Measurements from ENCODE around the gene OR5M8.

The OR5M8 gene

GRCh38 chr11:56495117-56495516, 3.9 kb upstream of the OR5M8 start:
- no peak for DNase-seq (ENCODE audit: low spot score)
- TF ChIP-seq CTCF (IDR thresholded peaks at IDR 0.05), result no peak
- H3K4me3 ChIP-seq, result no peak overlapping the region
- no peak overlapping the region for H3K27ac ChIP-seq

GRCh38 chr11:56486801-56487200, 4.4 kb downstream of the OR5M8 start:
- no peak for TF ChIP-seq CTCF (IDR thresholded peaks at IDR 0.05)
- Histone ChIP-seq H3K4me3 (no peak overlapping the region), H3K27ac (no peak overlapping the region)
- DNase-seq (ENCODE audit: low spot score), result no peak

- no peak overlapping the region for H3K27ac ChIP-seq
- DNase-seq (ENCODE audit: low spot score), result no peak
- TF ChIP-seq CTCF (IDR thresholded peaks at IDR 0.05), result no peak
Measured at GRCh38 chr11:56474729-56475235, 16.4 kb downstream of the OR5M8 start.

GRCh38 chr11:56473252-56473651, 17.9 kb downstream of the OR5M8 start, which contains the start of gene OR5M3:
OR5M3 (minus strand) TSS chr11:56473352; CDS start chr11:56470497, 2,855 bp downstream.
- H3K27ac ChIP-seq, result no peak within 1 kb of the TSS
- DNase-seq (ENCODE audit: low spot score), result no peak
- no peak within 1 kb of the TSS for H3K4me3 ChIP-seq
- TF ChIP-seq CTCF (IDR thresholded peaks at IDR 0.05), result no peak

More at GRCh38 chr11:56474729-56475235, 16.4 kb downstream of the OR5M8 start:
- no peak overlapping the region for H3K4me3 ChIP-seq

- TF ChIP-seq CTCF (IDR thresholded peaks at IDR 0.05), result no peak
- Histone ChIP-seq H3K4me3 (no peak overlapping the region), H3K27ac (no peak overlapping the region)
- DNase-seq (ENCODE audit: low spot score), result no peak
Measured at GRCh38 chr11:56457076-56457475, 34.1 kb downstream of the OR5M8 start.

GRCh38 chr11:56453521-56453920, 37.6 kb downstream of the OR5M8 start:
- no peak overlapping the region for H3K4me3 ChIP-seq
- H3K27ac ChIP-seq, result no peak overlapping the region
- no peak for DNase-seq (ENCODE audit: low spot score)
- no peak for TF ChIP-seq CTCF (IDR thresholded peaks at IDR 0.05)
